Measurements from ENCODE around the gene PTPN13.

Gene PTPN13

GRCh38 chr4:86856896-86857295, 262.8 kb downstream of the PTPN13 start:
- no peak overlapping the region for H3K4me3 ChIP-seq (ENCODE audit: low read depth, low read length)
- in situ Hi-C loops (cut with HindIII; ENCODE audit: low sequenced_read_pairs) = no loop called here
- no peak for TF ChIP-seq CTCF (IDR thresholded peaks at IDR 0.05; ENCODE audit: low read depth, low read length, missing control alignments)
- DNase-seq (ENCODE audit: low read depth) = no peak

- in situ Hi-C loops (cut with HindIII; ENCODE audit: low sequenced_read_pairs) = no loop called here
- H3K4me3 ChIP-seq (ENCODE audit: low read depth, low read length) = no peak overlapping the region
- TF ChIP-seq CTCF (IDR thresholded peaks at IDR 0.05; ENCODE audit: low read depth, low read length, missing control alignments) = no peak
- no peak for DNase-seq (ENCODE audit: low read depth)
Measured at GRCh38 chr4:86857341-86858052, 263.4 kb downstream of the PTPN13 start.

Data from astrocyte of the cerebellum (primary cell).